ENCODE data around the gene POMP. TPM values are rescaled to one million over a fixed set of nuclear protein-coding genes. Genes with fewer than 3 reads are reported as not detected.

POMP gene
- 30.2 and 66.8 TPM in 2 replicates for total RNA-seq

GRCh38 chr13:28658796-28659620, at the start of gene POMP:
POMP (plus strand) TSS chr13:28659130; CDS start chr13:28659185, 55 bp downstream.

GRCh38 chr13:28718543-28719226, 59.8 kb downstream of the POMP start, which contains the start of gene SLC46A3:
SLC46A3 (minus strand) TSS chr13:28718970; CDS start chr13:28717998, 972 bp downstream.

Small RNA genes lying within 50 kb of the gene (small RNA-seq; reads per million reads assigned to genes)
- gene RF00019, result not detected
- not detected for gene RNU6-53P

Other genes starting within 250 kb of the POMP start
- under 0.01 and 0.11 TPM in 2 replicates for gene FLT1, start 164.0 kb upstream of the POMP start, total RNA-seq
- 1.6 and 12.9 TPM in 2 replicates for gene SLC46A3, start 59.8 kb downstream of the POMP start, total RNA-seq
- 3.8 and 7.9 TPM in 2 replicates for gene MTUS2, start 161.2 kb downstream of the POMP start, total RNA-seq

Measured in placental epithelial cell (primary cell).